ENCODE measurements around the gene TSPAN4. TPM values are rescaled to one million over a fixed set of nuclear protein-coding genes. Genes with fewer than 3 reads are reported as not detected.

TSPAN4 gene
- total RNA-seq, 6 donors from 2014 or later = 91.3 to 181 (median 169) TPM

- ATAC-seq (ENCODE audit: low FRiP score in 2 of 2) (peak in 1 of 2 donors; percentile 4), DNase-seq (no peak)
- H3K9me3 ChIP-seq = no peaks in the 10 kb centered on the region
- H3K36me3 ChIP-seq = peaks cover 0 to 24% (median 18%) of the 10 kb centered on the region in 4 donors
- H3K27ac ChIP-seq = no peak overlapping the region
- no peaks in the 10 kb centered on the region for H3K27me3 ChIP-seq
- WGBS, 2 donors = 96% methylated on average over 12 of the region's 12 CpGs; no CpG with 5 or more reads in 1 of the 2 donors
- no peaks in the 10 kb centered on the region for H3K4me1 ChIP-seq
- TF ChIP-seq, protein P1, sequence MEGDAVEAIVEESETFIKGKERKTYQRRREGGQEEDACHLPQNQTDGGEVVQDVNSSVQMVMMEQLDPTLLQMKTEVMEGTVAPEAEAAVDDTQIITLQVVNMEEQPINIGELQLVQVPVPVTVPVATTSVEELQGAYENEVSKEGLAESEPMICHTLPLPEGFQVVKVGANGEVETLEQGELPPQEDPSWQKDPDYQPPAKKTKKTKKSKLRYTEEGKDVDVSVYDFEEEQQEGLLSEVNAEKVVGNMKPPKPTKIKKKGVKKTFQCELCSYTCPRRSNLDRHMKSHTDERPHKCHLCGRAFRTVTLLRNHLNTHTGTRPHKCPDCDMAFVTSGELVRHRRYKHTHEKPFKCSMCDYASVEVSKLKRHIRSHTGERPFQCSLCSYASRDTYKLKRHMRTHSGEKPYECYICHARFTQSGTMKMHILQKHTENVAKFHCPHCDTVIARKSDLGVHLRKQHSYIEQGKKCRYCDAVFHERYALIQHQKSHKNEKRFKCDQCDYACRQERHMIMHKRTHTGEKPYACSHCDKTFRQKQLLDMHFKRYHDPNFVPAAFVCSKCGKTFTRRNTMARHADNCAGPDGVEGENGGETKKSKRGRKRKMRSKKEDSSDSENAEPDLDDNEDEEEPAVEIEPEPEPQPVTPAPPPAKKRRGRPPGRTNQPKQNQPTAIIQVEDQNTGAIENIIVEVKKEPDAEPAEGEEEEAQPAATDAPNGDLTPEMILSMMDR (IDR thresholded peaks at IDR 0.05) = no peak
- TF ChIP-seq POLR2A (IDR thresholded peaks at IDR 0.05) (no peak), POLR2AphosphoS5 (IDR thresholded peaks at IDR 0.05) (no peak), EP300 (IDR thresholded peaks at IDR 0.05) (no peak)
- H3K4me3 ChIP-seq = no peak overlapping the region
Measured at GRCh38 chr11:894575-895201, 52.0 kb downstream of the TSPAN4 start.

GRCh38 chr11:895331-896110 lies 52.9 kb downstream of the TSPAN4 start:
- no peak overlapping the region for H3K27ac ChIP-seq
- DNase-seq (peak in 1 of 2 donors; percentile 57), ATAC-seq (ENCODE audit: low FRiP score in 2 of 2) (no peak)
- no peaks in the 10 kb centered on the region for H3K27me3 ChIP-seq
- no peak overlapping the region for H3K4me3 ChIP-seq
- no peaks in the 10 kb centered on the region for H3K4me1 ChIP-seq
- WGBS, 2 donors = 88 to 92% methylated on average over 13 to 20 of the region's 26 CpGs
- TF ChIP-seq EP300 (IDR thresholded peaks at IDR 0.05) (no peak), POLR2A (IDR thresholded peaks at IDR 0.05) (no peak), POLR2AphosphoS5 (IDR thresholded peaks at IDR 0.05) (no peak)
- TF ChIP-seq, protein P1 (IDR thresholded peaks at IDR 0.05) = no peak
- peaks cover 0 to 32% (median 26%) of the 10 kb centered on the region in 4 donors for H3K36me3 ChIP-seq
- no peaks in the 10 kb centered on the region for H3K9me3 ChIP-seq

GRCh38 chr11:897253-898142 lies 54.8 kb downstream of the TSPAN4 start:
- Histone ChIP-seq H3K27me3 (no peaks in the 10 kb centered on the region), H3K36me3 (peaks cover 4 to 47% (median 44%) of the 10 kb centered on the region in 4 donors), H3K9me3 (no peaks in the 10 kb centered on the region), H3K27ac (no peak overlapping the region), H3K4me1 (no peaks in the 10 kb centered on the region), H3K4me3 (no peak overlapping the region)
- peak in 1 of 2 donors; percentile 53 for DNase-seq
- WGBS, 2 donors = 89 to 92% methylated on average over 5 to 12 of the region's 17 CpGs
- TF ChIP-seq, protein P1 (IDR thresholded peaks at IDR 0.05) = no peak
- no peak for TF ChIP-seq EP300 (IDR thresholded peaks at IDR 0.05)
- TF ChIP-seq POLR2A (IDR thresholded peaks at IDR 0.05) = no peak
- no peak for TF ChIP-seq POLR2AphosphoS5 (IDR thresholded peaks at IDR 0.05)
- no peak for ATAC-seq (ENCODE audit: low FRiP score in 2 of 2)

- Histone ChIP-seq H3K9me3 (no peaks in the 10 kb centered on the region), H3K4me3 (no peak overlapping the region), H3K4me1 (no peaks in the 10 kb centered on the region), H3K27me3 (no peaks in the 10 kb centered on the region), H3K36me3 (peaks cover 11 to 53% (median 50%) of the 10 kb centered on the region in 4 donors), H3K27ac (no peak overlapping the region)
- ATAC-seq (ENCODE audit: low FRiP score in 2 of 2) = no peak
- TF ChIP-seq EP300 (IDR thresholded peaks at IDR 0.05) (no peak), POLR2A (IDR thresholded peaks at IDR 0.05) (no peak), POLR2AphosphoS5 (IDR thresholded peaks at IDR 0.05) (no peak)
- TF ChIP-seq, protein P1 (IDR thresholded peaks at IDR 0.05) = no peak
- DNase-seq = peak in 1 of 2 donors; percentile 71
- 76 to 100% methylated on average over 1 to 5 of the region's 10 CpGs for WGBS, 2 donors
Measured at GRCh38 chr11:898143-898511, 55.5 kb downstream of the TSPAN4 start.
